Pancreas (tissue), 10 donors: Measurements from ENCODE around the gene ARNT2. TPM values are rescaled to one million over a fixed set of nuclear protein-coding genes. Genes with fewer than 3 reads are reported as not detected.
A peak's percentile ranks its signal among the peaks of the same experiment; 100 is the strongest.

ENCODE experiments used
- ATAC-seq, 4 donors: fragments of 200-7000 bp; cut with Tn5 transposase; one replicate each; pipeline versions ENCODE4 v1.8.0 to v1.9.1; 2020; ENCODE audit warnings: mild to moderate bottlenecking in 4 of 4, moderate library complexity in 4 of 4
- DNase-seq, 6 donors: peaks; one replicate each; pipeline ENCODE4 v3.0.0-alpha.2; 2020
- FAIRE-seq: peaks from 2 replicates; lab custom pipeline; 2012; peaks lifted over from hg19 to GRCh38; lab: Jason Lieb, UNC
- H3K27ac ChIP-seq, 4 donors: fragments of 200-600 bp; sonication (generic); 1 replicate in 3 of 4; 2 replicates in 1 of 4; pipeline versions ENCODE4 v1.5.0 to v1.8.0; 2020
- H3K27me3 ChIP-seq, 4 donors: fragments of 200-600 bp; one replicate each; pipeline ENCODE4 v1.8.0; 2021
- H3K36me3 ChIP-seq, 3 donors: fragments of 200-600 bp; sonication (generic) in 1 of 3; one replicate each; pipeline versions ENCODE4 v1.5.0 to v1.8.0; 2020 to 2021
- H3K4me1 ChIP-seq, 3 donors: fragments of 200-600 bp; one replicate each; pipeline ENCODE4 v1.8.0; 2021
- H3K4me3 ChIP-seq, 4 donors: fragments of 200-600 bp; sonication (generic) in 2 of 4; one replicate each; pipeline versions ENCODE4 v1.5.0 to v1.8.0; 2020 to 2021
- H3K9me3 ChIP-seq, 4 donors: fragments of 200-600 bp; one replicate each; pipeline ENCODE4 v1.8.0; 2021
- CTCF ChIP-seq, 4 donors: fragments of 200-600 bp; sonication (generic) in 3 of 4; IDR thresholded peaks; one replicate each; pipeline versions ENCODE4 v1.5.0 to v1.8.0; 2021; ENCODE audit warnings: antibody characterized with exemption in 4 of 4
- WGBS, 2 donors: extraction: QIAGEN DNeasy Blood & Tissue Kit; methylation state at CpG; one replicate each; pipeline ENCODE4 v1.1.7; 2013; 5-methylcytosine and 5-hydroxymethylcytosine counted together
- intact Hi-C, 3 donors: fragments of 100-400 bp; cut with DNase I; formaldehyde crosslinking; loops; one replicate each; pipeline versions ENCODE4 v1.11.1 to v1.14.2; 2022
- polyA plus RNA-seq, 2 donors: library from polyadenylated mRNA; stranded (reverse); fragments of 200-250 nt; gene quantifications; one replicate each; pipeline ENCODE4 v1.2.3, GENCODE V29; 2013
- total RNA-seq, 6 donors: library from RNA; stranded (reverse); fragmentation: NEBNext Ultra II Directional in 4 of 6; extraction: Animal tissue kit (Norgen Biotek cat#: 25700) in 4 of 6; gene quantifications; one replicate each; pipeline versions ENCODE4 v1.2.1 to v1.2.4, GENCODE V29; 2021 to 2023
- donor health status: healthy with polysubstance abuse.
- donor health status: DM: no; HTN: no; CAD: no; lungs with moderate emphysema.
- donor health status: DM: no; HTN: no; CAD: no.
- donor health status: control.
- donor health status: control.
- donor health status: Bipolar disorder and iron deficiency.
- donor health status: DM: yes; HTN: yes; CAD: no.
- donor health status: DM: no; HTN: no; CAD: no.
- donor health status: DM: no; HTN: no; CAD: no.
- donor health status: DM: yes; HTN: yes; CAD: no.

The ARNT2 gene
- total and polyA plus RNA-seq, 8 donors, result 2.1 to 18.1 (median 5.4) TPM

GRCh38 chr15:80526556-80527340 lies 122.6 kb downstream of the ARNT2 start:
- no peaks in the 10 kb centered on the region for H3K4me1 ChIP-seq
- H3K4me3 ChIP-seq, result no peak overlapping the region
- ATAC-seq (no peak), DNase-seq (no peak), FAIRE-seq (no peak)
- WGBS, 2 donors, result 70 to 72% methylated on average over 3 of the region's 3 CpGs
- H3K9me3 ChIP-seq, result no peaks in the 10 kb centered on the region
- H3K36me3 ChIP-seq, result no peaks in the 10 kb centered on the region
- TF ChIP-seq CTCF (IDR thresholded peaks at IDR 0.05), result no peak
- intact Hi-C loops, result no loop called here
- H3K27me3 ChIP-seq, result no peaks in the 10 kb centered on the region
- no peak overlapping the region for H3K27ac ChIP-seq

- Histone ChIP-seq H3K4me1 (no peaks in the 10 kb centered on the region), H3K9me3 (no peaks in the 10 kb centered on the region), H3K4me3 (no peak overlapping the region), H3K27me3 (no peaks in the 10 kb centered on the region), H3K27ac (no peak overlapping the region), H3K36me3 (no peaks in the 10 kb centered on the region)
- TF ChIP-seq CTCF (IDR thresholded peaks at IDR 0.05), result no peak
- no peak for FAIRE-seq
- DNase-seq, result no peak
- ATAC-seq, result no peak
- intact Hi-C loops, result no loop called here
These were observed 123.2 kb downstream of the ARNT2 start for GRCh38 chr15:80527406-80527805.

- H3K36me3 ChIP-seq, result no peaks in the 10 kb centered on the region
- intact Hi-C loops, result no loop called here
- FAIRE-seq, result no peak
- no peak for ATAC-seq
- no peaks in the 10 kb centered on the region for H3K4me1 ChIP-seq
- no peaks in the 10 kb centered on the region for H3K9me3 ChIP-seq
- H3K4me3 ChIP-seq, result no peak overlapping the region
- H3K27me3 ChIP-seq, result no peaks in the 10 kb centered on the region
- 92 to 96% methylated on average over 5 of the region's 5 CpGs for WGBS, 2 donors
- no peak overlapping the region for H3K27ac ChIP-seq
- DNase-seq, result no peak
- no peak for TF ChIP-seq CTCF (IDR thresholded peaks at IDR 0.05)
These were observed 123.8 kb downstream of the ARNT2 start for GRCh38 chr15:80527961-80528360.

DNA sequence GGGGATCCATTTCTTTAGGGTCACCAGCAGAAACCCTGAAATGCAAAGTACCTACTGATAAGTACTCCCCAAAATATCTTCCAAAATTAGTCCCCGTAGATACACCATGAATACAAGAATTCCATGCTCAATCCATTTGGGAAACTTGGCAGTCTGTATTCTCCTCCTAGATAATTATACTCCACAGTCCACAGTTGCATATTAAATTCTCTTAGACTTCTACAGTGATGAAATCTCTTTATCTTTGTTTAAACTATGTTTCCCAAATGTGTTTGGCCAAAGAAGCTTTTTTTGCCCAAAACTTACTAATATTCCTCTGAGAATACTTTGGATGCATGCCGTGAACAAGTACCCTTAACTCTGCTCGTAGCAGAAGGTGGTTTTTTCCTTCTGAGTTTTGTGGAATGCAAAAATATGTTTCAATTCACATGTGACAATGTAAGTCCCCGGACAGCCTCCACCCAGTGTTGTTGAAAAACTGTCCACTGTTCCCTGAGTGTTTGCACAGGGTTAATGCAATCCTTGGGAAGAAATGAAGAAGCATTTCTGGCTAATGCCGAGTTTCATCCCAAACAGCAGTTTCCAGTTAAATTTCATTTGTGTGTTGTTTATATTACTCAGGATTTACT lies 126.7 kb downstream of the ARNT2 start:
- Histone ChIP-seq H3K9me3 (no peaks in the 10 kb centered on the region), H3K27ac (no peak overlapping the region), H3K27me3 (no peaks in the 10 kb centered on the region), H3K4me3 (no peak overlapping the region), H3K4me1 (no peaks in the 10 kb centered on the region), H3K36me3 (no peaks in the 10 kb centered on the region)
- DNase-seq, result no peak
- no peak for FAIRE-seq
- ATAC-seq, result peak in 1 of 4 donors; percentile 46
- no peak for TF ChIP-seq CTCF (IDR thresholded peaks at IDR 0.05)
- WGBS, 2 donors, result 76% methylated on average over 5 of the region's 5 CpGs
- intact Hi-C loops, result no loop called here

DNA sequence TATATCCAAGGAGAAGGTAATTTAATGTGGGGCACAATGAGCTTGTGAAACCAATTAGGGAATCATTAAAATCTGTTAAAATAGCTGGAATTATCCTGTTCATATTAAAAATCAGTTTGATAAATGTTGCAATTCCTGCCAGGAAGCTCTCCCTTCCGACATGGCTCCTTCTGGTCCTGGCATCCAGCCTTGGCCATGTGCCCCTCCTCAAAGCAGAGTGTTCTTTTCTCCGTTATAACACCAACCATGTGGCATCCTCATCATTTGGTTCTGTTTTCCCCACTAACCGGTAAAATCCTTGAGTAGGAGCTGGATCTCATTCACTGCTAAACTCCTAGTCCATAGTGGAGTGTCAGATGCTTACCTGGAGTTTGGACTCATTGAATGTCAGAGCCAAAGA lies 127.2 kb downstream of the ARNT2 start:
- DNase-seq, result no peak
- Histone ChIP-seq H3K27me3 (no peaks in the 10 kb centered on the region), H3K9me3 (no peaks in the 10 kb centered on the region), H3K4me1 (no peaks in the 10 kb centered on the region), H3K36me3 (no peaks in the 10 kb centered on the region), H3K27ac (no peak overlapping the region), H3K4me3 (no peak overlapping the region)
- WGBS, 2 donors, result 79 to 82% methylated on average over 3 of the region's 3 CpGs
- intact Hi-C loops, result no loop called here
- no peak for TF ChIP-seq CTCF (IDR thresholded peaks at IDR 0.05)
- FAIRE-seq, result no peak
- no peak for ATAC-seq
